ENCODE results near the gene PTPN23.
"Not testable (repeated sequence)": the region's sequence is repeated elsewhere in the genome, so short reads cannot be mapped to it uniquely, and the experiment has no call there.

Gene PTPN23

GRCh38 chr3:47355010-47355409, 25.8 kb upstream of the PTPN23 start:
- in situ Hi-C loops (cut with HindIII; ENCODE audit: low pct_unique_long_range_greater_than_20kb, low sequenced_read_pairs): no loop called here
- no peak for TF ChIP-seq JUND (IDR thresholded peaks at IDR 0.05; ENCODE audit: low read depth)
- DNase-seq (ENCODE audit: low read depth in 1 of 2, low spot score in 1 of 2): no peak

GRCh38 chr3:47356201-47356600, 24.6 kb upstream of the PTPN23 start:
- in situ Hi-C loops (cut with HindIII; ENCODE audit: low pct_unique_long_range_greater_than_20kb, low sequenced_read_pairs): no loop called here
- TF ChIP-seq JUND (IDR thresholded peaks at IDR 0.05; ENCODE audit: low read depth): no peak
- no peak for DNase-seq (ENCODE audit: low read depth in 1 of 2, low spot score in 1 of 2)

GRCh38 chr3:47359323-47359722, 21.5 kb upstream of the PTPN23 start:
- in situ Hi-C loops (cut with HindIII; ENCODE audit: low pct_unique_long_range_greater_than_20kb, low sequenced_read_pairs): no loop called here

GRCh38 chr3:47360110-47360517, 20.7 kb upstream of the PTPN23 start:
- DNase-seq (ENCODE audit: low read depth in 1 of 2, low spot score in 1 of 2): not testable (repeated sequence)

More at GRCh38 chr3:47359323-47359722, 21.5 kb upstream of the PTPN23 start:
- TF ChIP-seq JUND (IDR thresholded peaks at IDR 0.05; ENCODE audit: low read depth): no peak
- no peak for DNase-seq (ENCODE audit: low read depth in 1 of 2, low spot score in 1 of 2)

DNA sequence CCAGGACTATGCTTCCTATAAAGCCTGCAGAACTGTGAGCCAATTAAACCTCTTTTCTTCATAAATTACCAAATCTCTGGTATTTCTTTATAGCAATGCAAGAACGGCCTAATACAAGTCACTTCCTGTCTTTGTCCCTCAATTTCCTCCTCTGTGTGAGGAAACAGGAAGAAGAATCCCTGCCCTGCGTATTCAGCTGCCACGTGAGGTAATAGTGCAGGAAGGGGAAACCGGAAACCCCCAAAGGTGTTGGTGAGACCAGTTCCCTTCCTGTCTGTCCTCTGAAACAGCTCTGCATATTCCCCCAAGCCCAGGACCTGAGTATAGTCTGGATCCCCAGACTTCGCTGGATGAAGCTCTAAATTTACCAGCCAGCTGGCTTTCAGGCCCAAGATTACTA, 18.1 kb upstream of the PTPN23 start:
- no peak for DNase-seq (ENCODE audit: low read depth in 1 of 2, low spot score in 1 of 2)
- in situ Hi-C loops (cut with HindIII; ENCODE audit: low pct_unique_long_range_greater_than_20kb, low sequenced_read_pairs): no loop called here
- no peak for TF ChIP-seq JUND (IDR thresholded peaks at IDR 0.05; ENCODE audit: low read depth)

More at GRCh38 chr3:47360110-47360517, 20.7 kb upstream of the PTPN23 start:
- in situ Hi-C loops (cut with HindIII; ENCODE audit: low pct_unique_long_range_greater_than_20kb, low sequenced_read_pairs): not testable (repeated sequence)

- TF ChIP-seq JUND (IDR thresholded peaks at IDR 0.05; ENCODE audit: low read depth): no peak
- in situ Hi-C loops (cut with HindIII; ENCODE audit: low pct_unique_long_range_greater_than_20kb, low sequenced_read_pairs): no loop called here
- DNase-seq (ENCODE audit: low read depth in 1 of 2, low spot score in 1 of 2): no peak
Measured at GRCh38 chr3:47365213-47366153, 15.3 kb upstream of the PTPN23 start.

DNA sequence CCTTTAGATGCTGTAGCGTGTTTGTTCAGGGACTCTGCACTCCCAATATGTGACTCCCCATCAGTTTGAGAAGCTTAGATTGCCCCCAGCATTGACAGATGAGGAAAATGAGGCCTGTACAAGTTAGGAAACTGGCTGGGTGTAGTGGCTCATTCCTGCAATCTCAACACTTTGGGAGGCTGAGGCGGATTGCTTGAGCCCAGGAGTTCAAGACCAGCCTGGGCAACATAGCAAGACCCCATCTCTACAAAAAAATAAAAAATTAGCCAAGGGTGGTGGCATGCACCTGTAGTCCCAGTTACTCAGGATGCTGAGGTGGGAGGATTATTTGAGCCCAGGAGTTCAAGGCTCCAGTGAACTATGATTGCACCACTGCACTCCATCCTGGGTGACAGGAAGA, 14.0 kb upstream of the PTPN23 start:
- no peak for TF ChIP-seq JUND (IDR thresholded peaks at IDR 0.05; ENCODE audit: low read depth)
- DNase-seq (ENCODE audit: low read depth in 1 of 2, low spot score in 1 of 2): no peak
- in situ Hi-C loops (cut with HindIII; ENCODE audit: low pct_unique_long_range_greater_than_20kb, low sequenced_read_pairs): no loop called here

GRCh38 chr3:47367631-47368030, 13.2 kb upstream of the PTPN23 start:
- DNase-seq (ENCODE audit: low read depth in 1 of 2, low spot score in 1 of 2): no peak
- no peak for TF ChIP-seq JUND (IDR thresholded peaks at IDR 0.05; ENCODE audit: low read depth)
- in situ Hi-C loops (cut with HindIII; ENCODE audit: low pct_unique_long_range_greater_than_20kb, low sequenced_read_pairs): no loop called here

DNA sequence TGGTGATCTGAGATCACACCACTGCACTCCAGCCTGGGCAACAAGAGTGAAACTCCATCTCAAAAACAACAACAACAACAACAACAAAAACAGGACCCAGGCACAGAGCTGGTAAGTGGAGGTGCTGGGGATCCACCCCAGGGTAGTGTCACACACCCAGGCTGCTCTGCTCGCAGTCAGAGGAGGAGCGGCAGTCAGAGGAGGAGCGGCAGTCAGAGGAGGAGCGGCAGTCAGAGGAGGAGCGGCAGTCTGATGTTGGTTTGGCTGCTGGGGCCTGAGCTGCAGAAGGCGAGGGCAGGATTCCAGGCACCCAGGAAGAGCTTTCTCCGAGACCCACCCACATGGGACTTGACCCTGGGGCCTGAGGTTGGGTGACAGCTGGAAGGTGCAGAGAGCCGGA, 10.8 kb upstream of the PTPN23 start:
- in situ Hi-C loops (cut with HindIII; ENCODE audit: low pct_unique_long_range_greater_than_20kb, low sequenced_read_pairs); DNase-seq (ENCODE audit: low read depth in 1 of 2, low spot score in 1 of 2): not testable (repeated sequence)

DNA sequence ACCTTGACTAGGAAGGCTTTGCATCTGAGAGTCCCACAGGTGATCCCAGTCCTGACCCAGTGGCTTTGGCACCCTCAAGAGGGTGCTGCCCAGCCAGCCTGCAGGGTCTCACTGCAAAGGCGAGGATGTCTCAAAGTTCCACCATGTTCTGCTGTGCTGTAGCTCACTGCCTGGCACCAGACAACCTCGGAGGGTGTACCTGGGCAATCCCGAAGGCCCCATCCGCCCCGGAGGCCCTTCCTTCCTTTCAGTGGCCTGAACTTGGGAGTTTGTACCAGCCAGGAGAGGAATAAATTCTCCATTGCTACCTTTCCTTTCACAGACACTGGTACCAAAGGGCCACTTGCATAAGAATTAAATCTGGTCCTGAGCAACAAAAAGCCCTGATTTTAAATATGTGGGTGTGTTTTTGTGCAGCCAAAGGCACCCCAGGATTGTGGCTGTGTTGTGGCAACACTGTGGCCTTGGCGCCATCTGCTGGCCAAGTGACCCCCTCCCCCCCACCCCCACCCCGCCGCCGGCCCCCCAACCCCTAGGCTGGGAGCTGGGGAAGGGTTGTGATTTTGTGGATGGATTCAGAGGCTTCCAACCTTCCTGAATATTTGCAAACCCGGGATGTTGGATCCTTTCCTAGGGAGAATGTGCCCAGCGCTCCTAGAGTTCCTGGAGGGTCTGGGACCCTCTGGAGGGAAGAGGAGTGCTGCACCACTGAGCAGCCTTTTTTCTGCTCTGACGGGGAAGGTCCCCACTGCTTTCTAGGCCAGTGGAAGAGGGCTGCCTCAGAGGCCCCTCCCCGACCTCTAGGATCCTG, 9.7 kb upstream of the PTPN23 start:
- in situ Hi-C loops (cut with HindIII; ENCODE audit: low pct_unique_long_range_greater_than_20kb, low sequenced_read_pairs): no loop called here
- DNase-seq (ENCODE audit: low read depth in 1 of 2, low spot score in 1 of 2): no peak
- TF ChIP-seq JUND (IDR thresholded peaks at IDR 0.05; ENCODE audit: low read depth): no peak

GRCh38 chr3:47374587-47374986, 6.2 kb upstream of the PTPN23 start:
- TF ChIP-seq JUND (IDR thresholded peaks at IDR 0.05; ENCODE audit: low read depth): no peak
- in situ Hi-C loops (cut with HindIII; ENCODE audit: low pct_unique_long_range_greater_than_20kb, low sequenced_read_pairs): no loop called here
- DNase-seq (ENCODE audit: low read depth in 1 of 2, low spot score in 1 of 2): no peak

DNA sequence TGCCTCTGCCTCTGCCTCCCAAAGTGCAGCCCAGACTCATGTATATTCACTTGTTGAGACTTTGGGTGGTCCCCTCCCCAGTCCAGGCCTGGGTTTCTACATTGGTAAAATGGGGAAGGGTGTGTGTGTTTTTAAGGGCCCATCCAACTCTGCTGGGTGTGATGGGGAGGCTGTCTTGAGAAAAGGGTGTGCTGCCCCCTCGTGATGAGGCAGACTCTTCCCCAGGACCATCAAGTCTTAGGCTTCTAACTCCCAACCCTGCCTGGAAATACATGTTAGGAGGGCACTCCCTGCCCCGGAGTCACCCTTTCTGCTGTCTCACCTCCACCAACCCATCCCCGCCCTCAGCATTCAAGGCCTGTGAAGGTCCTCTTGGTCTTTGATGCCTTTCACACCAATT, 4.4 kb upstream of the PTPN23 start:
- TF ChIP-seq JUND (IDR thresholded peaks at IDR 0.05; ENCODE audit: low read depth): no peak
- no peak for DNase-seq (ENCODE audit: low read depth in 1 of 2, low spot score in 1 of 2)
- in situ Hi-C loops (cut with HindIII; ENCODE audit: low pct_unique_long_range_greater_than_20kb, low sequenced_read_pairs): no loop called here

GRCh38 chr3:47377186-47377585, 3.6 kb upstream of the PTPN23 start:
- in situ Hi-C loops (cut with HindIII; ENCODE audit: low pct_unique_long_range_greater_than_20kb, low sequenced_read_pairs): no loop called here
- no peak for DNase-seq (ENCODE audit: low read depth in 1 of 2, low spot score in 1 of 2)
- no peak for TF ChIP-seq JUND (IDR thresholded peaks at IDR 0.05; ENCODE audit: low read depth)

Measured in T47D (cell line).